Sigmoid colon (tissue), 4 donors: ENCODE results near the gene GTF2H2.
"Not testable (repeated sequence)": the region's sequence is repeated elsewhere in the genome, so short reads cannot be mapped to it uniquely, and the experiment has no call there.

Source experiments
- POLR2AphosphoS5 ChIP-seq, 4 donors: sonication (generic); formaldehyde crosslinking; IDR thresholded peaks; one replicate each; pipeline ENCODE4 v1.6.1; 2017; ENCODE audit warnings: antibody characterized with exemption in 4 of 4
- TF ChIP-seq, protein P1 (sequence below), 4 experiments: fragments of 450-650 bp in 3 of 4; fragments of 200-600 bp in 1 of 4; IDR thresholded peaks; one replicate each; pipeline ENCODE4 v1.5.1; 2016 to 2019; ENCODE audit warnings: antibody characterized with exemption in 4 of 4, mild to moderate bottlenecking in 3 of 4, moderate library complexity in 2 of 4

GRCh38 chr5:71099996-71100395 lies 32.5 kb upstream of the GTF2H2 start:
- TF ChIP-seq, protein P1, sequence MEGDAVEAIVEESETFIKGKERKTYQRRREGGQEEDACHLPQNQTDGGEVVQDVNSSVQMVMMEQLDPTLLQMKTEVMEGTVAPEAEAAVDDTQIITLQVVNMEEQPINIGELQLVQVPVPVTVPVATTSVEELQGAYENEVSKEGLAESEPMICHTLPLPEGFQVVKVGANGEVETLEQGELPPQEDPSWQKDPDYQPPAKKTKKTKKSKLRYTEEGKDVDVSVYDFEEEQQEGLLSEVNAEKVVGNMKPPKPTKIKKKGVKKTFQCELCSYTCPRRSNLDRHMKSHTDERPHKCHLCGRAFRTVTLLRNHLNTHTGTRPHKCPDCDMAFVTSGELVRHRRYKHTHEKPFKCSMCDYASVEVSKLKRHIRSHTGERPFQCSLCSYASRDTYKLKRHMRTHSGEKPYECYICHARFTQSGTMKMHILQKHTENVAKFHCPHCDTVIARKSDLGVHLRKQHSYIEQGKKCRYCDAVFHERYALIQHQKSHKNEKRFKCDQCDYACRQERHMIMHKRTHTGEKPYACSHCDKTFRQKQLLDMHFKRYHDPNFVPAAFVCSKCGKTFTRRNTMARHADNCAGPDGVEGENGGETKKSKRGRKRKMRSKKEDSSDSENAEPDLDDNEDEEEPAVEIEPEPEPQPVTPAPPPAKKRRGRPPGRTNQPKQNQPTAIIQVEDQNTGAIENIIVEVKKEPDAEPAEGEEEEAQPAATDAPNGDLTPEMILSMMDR (IDR thresholded peaks at IDR 0.05), result not testable (repeated sequence)
- not testable (repeated sequence) for TF ChIP-seq POLR2AphosphoS5 (IDR thresholded peaks at IDR 0.05)
